Ovary (tissue), 3 donors: Measurements from ENCODE around the gene MMP28.

Experiments used
- CTCF ChIP-seq, 3 donors: fragments of 450-650 bp in 2 of 3; fragments of 200-600 bp in 1 of 3; IDR thresholded peaks; one replicate each; pipeline versions ENCODE4 v1.5.1 to v1.8.0; 2016 to 2022; ENCODE audit warnings: antibody characterized with exemption in 3 of 3, mild to moderate bottlenecking in 1 of 3
- POLR2A ChIP-seq: fragments of 450-650 bp; IDR thresholded peaks from one replicate; pipeline ENCODE4 v1.6.1; 2017; ENCODE audit warnings: antibody characterized with exemption, mild to moderate bottlenecking, moderate library complexity
- donor health status: DM: no; HTN: no; CAD: no.

GRCh38 chr17:35766489-35766877 is 29.0 kb downstream of the MMP28 start:
- TF ChIP-seq POLR2A (no peak), CTCF (IDR thresholded peaks at IDR 0.05) (no peak)
